22Rv1 (cell line): Measurements from ENCODE around the gene AP2A2.

ENCODE experiments used
- H3K27ac ChIP-seq: fragments of 450-650 bp; 2 replicates; pipeline ENCODE4 v1.5.1; 2017
- ZFX ChIP-seq: fragments of 450-650 bp; IDR thresholded peaks from 2 replicates; pipeline ENCODE4 v1.6.1; 2017; ENCODE audit warnings: antibody characterized with exemption, borderline replicate concordance
- TF ChIP-seq, protein P1 (sequence below): fragments of 450-650 bp; IDR thresholded peaks from 2 replicates; pipeline ENCODE4 v1.5.1; 2017; ENCODE audit warnings: mild to moderate bottlenecking

AP2A2 gene

GRCh38 chr11:893008-893654 lies 32.5 kb upstream of the AP2A2 start:
- no peak overlapping the region for H3K27ac ChIP-seq
- TF ChIP-seq, protein P1, sequence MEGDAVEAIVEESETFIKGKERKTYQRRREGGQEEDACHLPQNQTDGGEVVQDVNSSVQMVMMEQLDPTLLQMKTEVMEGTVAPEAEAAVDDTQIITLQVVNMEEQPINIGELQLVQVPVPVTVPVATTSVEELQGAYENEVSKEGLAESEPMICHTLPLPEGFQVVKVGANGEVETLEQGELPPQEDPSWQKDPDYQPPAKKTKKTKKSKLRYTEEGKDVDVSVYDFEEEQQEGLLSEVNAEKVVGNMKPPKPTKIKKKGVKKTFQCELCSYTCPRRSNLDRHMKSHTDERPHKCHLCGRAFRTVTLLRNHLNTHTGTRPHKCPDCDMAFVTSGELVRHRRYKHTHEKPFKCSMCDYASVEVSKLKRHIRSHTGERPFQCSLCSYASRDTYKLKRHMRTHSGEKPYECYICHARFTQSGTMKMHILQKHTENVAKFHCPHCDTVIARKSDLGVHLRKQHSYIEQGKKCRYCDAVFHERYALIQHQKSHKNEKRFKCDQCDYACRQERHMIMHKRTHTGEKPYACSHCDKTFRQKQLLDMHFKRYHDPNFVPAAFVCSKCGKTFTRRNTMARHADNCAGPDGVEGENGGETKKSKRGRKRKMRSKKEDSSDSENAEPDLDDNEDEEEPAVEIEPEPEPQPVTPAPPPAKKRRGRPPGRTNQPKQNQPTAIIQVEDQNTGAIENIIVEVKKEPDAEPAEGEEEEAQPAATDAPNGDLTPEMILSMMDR = no peak
- TF ChIP-seq ZFX = no peak

GRCh38 chr11:894575-895201 lies 31.0 kb upstream of the AP2A2 start:
- H3K27ac ChIP-seq = no peak overlapping the region
- TF ChIP-seq ZFX = no peak
- TF ChIP-seq, protein P1 = no peak

DNA sequence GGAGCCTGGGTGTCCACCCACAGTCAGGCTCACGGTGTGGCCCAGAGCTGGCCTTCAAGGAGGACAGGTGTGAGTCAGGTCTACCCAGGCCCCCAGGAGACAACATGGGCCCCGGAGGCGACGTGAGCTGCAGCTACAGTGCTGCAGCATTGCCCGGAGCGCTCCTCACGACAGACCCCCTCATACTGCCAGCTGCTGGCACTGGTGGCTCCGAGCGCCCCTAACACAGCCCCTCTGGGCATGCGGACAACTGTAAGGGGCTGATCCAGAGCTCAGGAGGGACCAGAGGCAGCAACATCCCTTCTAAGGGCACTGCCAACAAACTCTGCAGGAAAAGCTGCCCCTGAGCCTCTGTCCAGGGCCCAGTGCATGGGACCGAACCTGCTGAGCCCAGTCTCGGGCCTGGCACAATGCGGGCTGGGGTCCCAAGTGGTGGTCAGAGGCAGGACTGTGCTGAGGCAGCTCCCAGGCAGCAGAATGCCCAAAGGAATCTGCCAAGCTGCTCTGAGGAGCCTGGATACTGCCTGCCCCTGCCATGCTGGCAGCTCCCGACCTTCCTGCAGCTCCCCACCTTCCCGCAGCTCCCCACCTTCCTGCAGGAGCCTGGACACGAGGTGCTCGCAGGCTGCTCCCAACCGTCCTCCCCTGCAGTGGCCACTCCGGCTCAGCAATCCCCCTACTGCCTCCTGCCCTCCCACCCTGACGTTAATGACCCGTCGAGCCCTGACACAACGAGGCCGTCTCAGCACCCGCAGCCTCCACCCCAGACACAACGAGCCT lies 30.1 kb upstream of the AP2A2 start:
- no peak overlapping the region for H3K27ac ChIP-seq
- TF ChIP-seq, protein P1 = no peak
- TF ChIP-seq ZFX = no peak

DNA sequence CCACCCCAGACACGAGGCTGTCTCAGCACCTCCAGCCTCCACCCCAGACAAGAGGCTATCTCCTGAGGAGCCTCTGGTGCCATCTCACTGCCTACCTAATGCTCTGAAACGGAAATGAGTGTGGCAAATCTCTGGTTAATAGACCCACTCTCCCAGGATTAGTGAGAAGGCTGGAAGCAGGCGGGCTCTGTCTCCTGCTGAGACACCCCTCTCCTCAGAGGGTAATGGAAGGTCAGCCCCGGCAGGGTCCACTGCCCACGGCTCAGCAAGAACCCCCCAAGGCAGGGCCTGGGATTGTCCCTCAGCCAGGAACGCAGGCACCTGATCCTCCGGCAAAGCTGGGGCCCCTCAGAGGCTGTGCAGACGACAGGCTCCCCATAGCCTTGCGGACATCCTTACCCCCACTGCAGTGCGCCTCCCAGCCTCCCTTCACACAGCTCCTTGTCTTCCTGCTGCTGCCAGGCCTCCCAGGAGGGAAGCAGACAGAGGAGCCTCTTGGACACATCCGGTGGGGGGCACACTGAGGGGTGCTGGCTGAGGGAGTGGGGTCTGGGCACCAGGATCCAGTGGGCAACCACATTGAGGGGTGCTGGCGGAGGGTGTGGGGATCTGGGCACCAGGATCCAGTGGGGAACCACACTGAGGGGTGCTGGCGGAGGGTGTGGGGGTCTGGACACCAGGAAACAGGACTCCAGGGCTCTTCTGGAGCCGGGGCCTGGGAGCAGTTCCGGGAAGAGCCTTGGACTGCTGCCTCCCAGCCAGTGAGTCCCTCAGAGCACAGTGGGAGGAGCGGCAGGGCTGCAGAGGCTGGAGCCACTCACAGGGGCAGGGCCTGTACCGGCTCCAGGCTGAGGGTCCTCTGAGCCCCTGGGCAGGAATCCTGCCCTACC lies 28.2 kb upstream of the AP2A2 start:
- TF ChIP-seq ZFX = no peak
- TF ChIP-seq, protein P1 = no peak
- H3K27ac ChIP-seq = no peak overlapping the region

DNA sequence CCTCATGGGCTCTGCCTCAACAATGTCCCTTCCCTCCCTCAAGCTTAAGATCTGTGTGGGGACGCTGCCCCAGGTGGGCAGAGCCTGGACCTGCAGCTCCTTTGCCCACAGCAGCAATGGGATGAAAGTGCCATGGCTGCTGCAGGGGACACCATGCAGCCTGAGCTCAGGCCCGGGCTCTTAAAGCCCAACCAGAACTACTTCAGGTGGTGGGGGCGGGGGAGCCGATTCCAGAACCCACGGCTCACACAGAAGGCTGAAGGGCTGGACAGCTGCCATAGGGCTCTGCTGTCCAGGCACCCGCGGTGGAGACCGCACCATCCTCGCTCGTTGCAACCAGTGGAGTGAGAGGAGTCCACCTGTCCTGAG lies 27.5 kb upstream of the AP2A2 start:
- no peak for TF ChIP-seq ZFX
- TF ChIP-seq, protein P1 = peak; percentile 59
- no peak overlapping the region for H3K27ac ChIP-seq

DNA sequence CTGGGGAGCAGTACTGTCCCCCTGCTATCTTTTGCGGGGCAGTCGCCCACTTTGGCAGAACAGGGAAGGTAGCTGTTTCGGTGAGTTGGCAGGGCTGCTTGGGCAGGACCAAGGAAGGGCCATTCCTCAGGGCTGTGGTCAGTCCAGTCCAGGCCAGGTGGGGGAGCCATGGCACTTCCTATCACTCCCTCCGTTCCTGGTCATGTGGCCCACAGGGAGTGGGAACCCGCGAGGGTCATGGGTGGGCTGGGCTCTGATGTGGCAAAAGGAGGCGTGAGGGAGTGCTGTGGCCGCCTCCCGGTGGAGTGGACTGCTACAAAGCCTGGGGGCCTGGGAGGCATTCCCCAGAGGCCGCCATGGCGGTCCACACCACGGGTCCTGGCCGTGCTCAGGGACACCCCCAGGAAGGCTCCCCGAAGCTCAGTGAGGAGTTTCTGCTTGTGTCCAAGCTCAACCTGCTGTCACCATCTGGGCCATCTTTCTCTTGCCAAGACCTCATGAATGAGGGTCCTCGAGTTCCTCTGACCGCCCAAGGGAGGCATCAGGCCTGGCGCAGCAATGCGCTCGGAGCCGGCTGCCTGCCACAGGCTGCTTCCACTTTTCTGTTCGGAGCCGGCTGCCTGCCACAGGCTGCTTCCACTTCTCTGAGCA lies 27.0 kb upstream of the AP2A2 start:
- no peak overlapping the region for H3K27ac ChIP-seq
- TF ChIP-seq ZFX = no peak
- TF ChIP-seq, protein P1 = no peak; the same call in 1 of the 2 replicates
